Activated CD4-positive, alpha-beta T cell treated with anti-CD3 and anti-CD28 coated beads for 36 hours (primary cell): ENCODE data around the gene PALLD. TPM values are rescaled to one million over a fixed set of nuclear protein-coding genes. Genes with fewer than 3 reads are reported as not detected.
"Not testable (repeated sequence)": the region's sequence is repeated elsewhere in the genome, so short reads cannot be mapped to it uniquely, and the experiment has no call there.

Experiments used
- ATAC-seq: fragments of 200-7000 bp; cut with Tn5 transposase; one replicate; pipeline ENCODE4 v1.10.0; 2021; ENCODE audit warnings: mild to moderate bottlenecking, moderate library complexity
- CTCF ChIA-PET: fragments of 350-600 bp; sonication (Branson Sonifier 250); formaldehyde crosslinking; loops from one replicate; lab custom pipeline; 2021; ENCODE audit warnings: antibody characterized with exemption; lab: Charles Lee
- POLR2A ChIA-PET: fragments of 350-600 bp; sonication (Branson Sonifier 250); formaldehyde crosslinking; loops from one replicate; lab custom pipeline; 2021; ENCODE audit warnings: antibody characterized with exemption, inconsistent platforms; lab: Charles Lee
- DNase-seq: peaks from one replicate; pipeline ENCODE4 v3.0.0-alpha.2; 2020
- H3K27ac Mint-ChIP-seq: one replicate; pipeline ENCODE4 v1.8.0; 2021; ENCODE audit warnings: mixed read lengths
- H3K27me3 Mint-ChIP-seq: one replicate; pipeline ENCODE4 v1.8.0; 2021; ENCODE audit warnings: mixed read lengths
- H3K36me3 Mint-ChIP-seq: one replicate; pipeline ENCODE4 v1.8.0; 2021; ENCODE audit warnings: low read depth, mixed read lengths
- H3K4me1 Mint-ChIP-seq: one replicate; pipeline ENCODE4 v1.8.0; 2021; ENCODE audit warnings: mixed read lengths
- H3K4me3 Mint-ChIP-seq: one replicate; pipeline ENCODE4 v1.8.0; 2021; ENCODE audit warnings: mild to moderate bottlenecking, moderate library complexity, mixed read lengths
- H3K9me3 Mint-ChIP-seq: one replicate; pipeline ENCODE4 v1.8.0; 2021; ENCODE audit warnings: low read depth, mixed read lengths
- intact Hi-C, 2 experiments: fragments of 100-400 bp; cut with DNase I in 1 of 2; cut with micrococcal nuclease in 1 of 2; formaldehyde crosslinking; loops; one replicate each; pipeline versions ENCODE4 v1.14.2 to v1.15.1; 2022 to 2024; cut with DNase I, micrococcal nuclease
- total RNA-seq, 2 experiments: library from RNA; stranded (reverse); gene quantifications; one replicate each; pipeline ENCODE4 v1.2.3, GENCODE V29; 2021

The PALLD gene
- total RNA-seq, 2 experiments from 2014 or later = 9.5 to 11.0 TPM

GRCh38 chr4:168716406-168717129 lies 219.7 kb downstream of the PALLD start:
- Mint-ChIP-seq H3K4me3 (no peak overlapping the region), H3K9me3 (no peaks in the 10 kb centered on the region), H3K27me3 (peaks cover 2% of the 10 kb centered on the region), H3K27ac (no peak overlapping the region), H3K36me3 (no peaks in the 10 kb centered on the region), H3K4me1 (peaks cover 8% of the 10 kb centered on the region)
- intact Hi-C loops = no loop called here
- ChIA-PET CTCF (no interaction called here), POLR2A (interaction anchor here (0.6 kb wide), 1 partner anchor 50 kb away, joined by 4 read pairs; no protein-coding TSS in a partner anchor)
- DNase-seq = no peak
- ATAC-seq = no peak

DNA sequence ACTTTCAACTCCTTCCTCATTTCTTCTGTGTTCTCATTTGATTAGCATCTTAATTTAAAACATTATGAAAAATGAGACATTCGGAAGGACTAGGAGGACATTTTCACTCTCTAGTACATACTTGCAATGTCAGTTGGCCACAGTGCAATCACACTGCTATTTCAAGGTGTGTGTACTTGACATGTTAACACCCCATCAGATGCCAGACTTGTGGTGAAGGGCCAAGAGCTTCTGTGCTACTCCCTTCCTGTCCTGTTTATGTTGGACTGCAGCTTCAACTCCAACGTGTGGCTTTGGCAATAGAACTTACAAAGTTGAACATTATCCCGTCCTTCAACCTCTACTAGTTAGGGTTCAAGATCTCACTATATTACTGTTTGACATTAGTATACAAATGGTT lies 221.0 kb downstream of the PALLD start:
- POLR2A ChIA-PET = no interaction called here
- no peak overlapping the region for H3K27ac Mint-ChIP-seq
- H3K36me3 Mint-ChIP-seq = no peaks in the 10 kb centered on the region
- intact Hi-C loops = no loop called here
- ATAC-seq (no peak), DNase-seq (no peak)
- no peak overlapping the region for H3K4me3 Mint-ChIP-seq
- peaks cover 4% of the 10 kb centered on the region for H3K27me3 Mint-ChIP-seq
- CTCF ChIA-PET = no interaction called here
- no peaks in the 10 kb centered on the region for H3K9me3 Mint-ChIP-seq
- peaks cover 7% of the 10 kb centered on the region for H3K4me1 Mint-ChIP-seq

GRCh38 chr4:168719725-168720124 lies 222.9 kb downstream of the PALLD start:
- DNase-seq = no peak
- H3K4me1 Mint-ChIP-seq = peaks cover 19% of the 10 kb centered on the region
- no peak for ATAC-seq
- H3K36me3 Mint-ChIP-seq = no peaks in the 10 kb centered on the region
- no peaks in the 10 kb centered on the region for H3K9me3 Mint-ChIP-seq
- H3K27ac Mint-ChIP-seq = no peak overlapping the region
- ChIA-PET POLR2A (no interaction called here), CTCF (interaction anchor here (1.3 kb wide), 1 partner anchor 212 kb away, joined by 3 read pairs; no protein-coding TSS in a partner anchor)
- H3K4me3 Mint-ChIP-seq = no peak overlapping the region
- H3K27me3 Mint-ChIP-seq = peaks cover 6% of the 10 kb centered on the region
- intact Hi-C loops = loop anchor here in 1 of 2 experiments (5.0 kb wide), 1 partner anchor 143 kb away; no protein-coding TSS in a partner anchor

GRCh38 chr4:168720396-168720900 lies 223.6 kb downstream of the PALLD start:
- POLR2A ChIA-PET = no interaction called here
- no peak for DNase-seq
- H3K4me1 Mint-ChIP-seq = peaks cover 25% of the 10 kb centered on the region
- no peaks in the 10 kb centered on the region for H3K9me3 Mint-ChIP-seq
- no peaks in the 10 kb centered on the region for H3K36me3 Mint-ChIP-seq
- CTCF ChIA-PET = interaction anchor here (1.3 to 1.7 kb wide), 3 partner anchors 10 to 213 kb away, joined by 3 to 4 read pairs (median 3); no protein-coding TSS in a partner anchor
- H3K4me3 Mint-ChIP-seq = no peak overlapping the region
- no peak for ATAC-seq
- peaks cover 6% of the 10 kb centered on the region for H3K27me3 Mint-ChIP-seq
- intact Hi-C loops = loop anchor here in 1 of 2 experiments (5.0 kb wide), 1 partner anchor 142 kb away; no protein-coding TSS in a partner anchor
- no peak overlapping the region for H3K27ac Mint-ChIP-seq

GRCh38 chr4:168722391-168722790 lies 225.5 kb downstream of the PALLD start:
- H3K27ac Mint-ChIP-seq = no peak overlapping the region
- no peak for ATAC-seq

GRCh38 chr4:168723020-168723419 lies 226.2 kb downstream of the PALLD start:
- Mint-ChIP-seq H3K27ac (peak overlapping the region; percentile 27), H3K4me1 (peaks cover 25% of the 10 kb centered on the region), H3K9me3 (peaks cover 4% of the 10 kb centered on the region), H3K4me3 (no peak overlapping the region), H3K27me3 (peaks cover 8% of the 10 kb centered on the region), H3K36me3 (no peaks in the 10 kb centered on the region)
- ATAC-seq (peak; percentile 24), DNase-seq (no peak)
- intact Hi-C loops = loop anchor here in 1 of 2 experiments (5.0 kb wide), 1 partner anchor 139 kb away; no protein-coding TSS in a partner anchor
- ChIA-PET CTCF (no interaction called here), POLR2A (no interaction called here)

More at GRCh38 chr4:168722391-168722790, 225.5 kb downstream of the PALLD start:
- Mint-ChIP-seq H3K4me1 (peaks cover 25% of the 10 kb centered on the region), H3K9me3 (peaks cover 4% of the 10 kb centered on the region), H3K4me3 (no peak overlapping the region), H3K36me3 (no peaks in the 10 kb centered on the region), H3K27me3 (peaks cover 8% of the 10 kb centered on the region)
- DNase-seq = no peak
- POLR2A ChIA-PET = no interaction called here
- CTCF ChIA-PET = no interaction called here
- intact Hi-C loops = loop anchor here in 1 of 2 experiments (5.0 kb wide), 1 partner anchor 140 kb away; no protein-coding TSS in a partner anchor

DNA sequence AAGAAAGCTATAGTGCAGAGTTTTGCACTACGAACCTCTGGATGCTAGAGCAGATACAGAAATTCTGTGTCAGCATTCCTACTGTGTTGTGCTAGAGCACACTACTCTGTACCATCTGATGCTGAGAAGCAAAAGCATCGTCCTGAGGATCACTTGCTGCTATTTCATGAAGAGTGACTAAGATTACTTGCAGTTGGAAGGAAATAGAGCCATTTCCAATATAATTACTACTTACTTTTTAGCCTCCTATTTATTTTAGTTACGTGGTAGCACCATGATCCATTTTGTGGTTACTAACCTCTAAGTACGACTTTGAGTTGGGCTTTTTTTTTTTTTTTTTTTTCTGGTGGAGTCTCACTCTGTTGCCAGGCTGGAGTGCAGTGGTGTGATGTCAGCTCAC lies 226.7 kb downstream of the PALLD start:
- H3K27me3 Mint-ChIP-seq = peaks cover 10% of the 10 kb centered on the region
- POLR2A ChIA-PET = no interaction called here
- intact Hi-C loops = loop anchor here in 1 of 2 experiments (5.0 kb wide), 1 partner anchor 139 kb away; no protein-coding TSS in a partner anchor

GRCh38 chr4:168724243-168724642 lies 227.4 kb downstream of the PALLD start:
- Mint-ChIP-seq H3K9me3 (peaks cover 4% of the 10 kb centered on the region), H3K27me3 (peaks cover 10% of the 10 kb centered on the region), H3K36me3 (no peaks in the 10 kb centered on the region), H3K27ac (peak overlapping the region; percentile 20), H3K4me1 (peaks cover 25% of the 10 kb centered on the region), H3K4me3 (no peak overlapping the region)
- ATAC-seq (no peak), DNase-seq (no peak)
- POLR2A ChIA-PET = no interaction called here
- CTCF ChIA-PET = interaction anchor here (1.0 kb wide), 1 partner anchor 109 kb away, joined by 3 read pairs; no protein-coding TSS in a partner anchor
- intact Hi-C loops = loop anchor here in 1 of 2 experiments (5.0 kb wide), 1 partner anchor 138 kb away; no protein-coding TSS in a partner anchor

More for the DNA sequence above, 226.7 kb downstream of the PALLD start:
- Mint-ChIP-seq H3K4me3 (no peak overlapping the region), H3K36me3 (no peaks in the 10 kb centered on the region), H3K9me3 (peaks cover 4% of the 10 kb centered on the region), H3K27ac (no peak overlapping the region), H3K4me1 (peaks cover 25% of the 10 kb centered on the region)
- no peak for ATAC-seq
- CTCF ChIA-PET = no interaction called here
- no peak for DNase-seq

DNA sequence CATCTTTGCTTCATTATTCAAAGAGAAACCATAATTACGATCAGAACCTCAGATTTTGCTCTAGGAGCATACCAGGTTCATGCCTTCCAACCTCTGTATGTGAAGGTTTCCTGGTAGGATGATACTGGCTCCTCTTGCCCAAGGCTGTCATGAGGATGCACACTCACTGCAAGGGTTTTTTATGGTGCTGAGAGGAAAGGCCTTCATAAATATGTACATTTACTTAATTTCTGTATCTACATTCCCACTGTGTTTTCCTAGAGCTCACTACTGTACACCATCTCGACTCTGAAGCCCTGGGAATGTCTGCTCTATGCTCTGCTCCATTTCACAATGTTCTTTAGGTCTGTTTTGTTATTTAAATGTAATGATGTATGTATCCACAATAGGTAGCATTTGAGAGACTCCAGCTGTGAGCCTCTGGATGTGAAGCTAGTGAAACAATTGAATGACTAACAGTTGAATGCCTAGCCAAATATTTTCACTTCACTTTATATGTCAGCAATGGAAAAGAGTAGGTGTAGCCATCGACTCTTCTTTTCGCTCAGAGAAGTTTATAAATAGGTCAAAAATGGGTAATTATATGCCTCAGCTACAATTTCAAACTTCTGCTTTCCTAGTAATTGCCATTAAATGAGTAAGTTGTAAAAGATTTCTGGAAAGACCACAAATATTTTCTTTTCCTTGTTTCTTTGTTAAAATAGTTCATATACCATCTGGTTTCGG lies 228.0 kb downstream of the PALLD start:
- peaks cover 25% of the 10 kb centered on the region for H3K4me1 Mint-ChIP-seq
- no peaks in the 10 kb centered on the region for H3K36me3 Mint-ChIP-seq
- intact Hi-C loops = loop anchor here (1.0 to 5.0 kb wide), 3 partner anchors 137 to 185 kb away; no protein-coding TSS in a partner anchor
- ATAC-seq (peak; percentile 74), DNase-seq (no peak)
- CTCF ChIA-PET = interaction anchor here (0.8 to 1.0 kb wide), 2 partner anchors 109 to 174 kb away, joined by 3 read pairs; no protein-coding TSS in a partner anchor
- H3K27ac Mint-ChIP-seq = no peak overlapping the region
- no peak overlapping the region for H3K4me3 Mint-ChIP-seq
- H3K9me3 Mint-ChIP-seq = peaks cover 4% of the 10 kb centered on the region
- POLR2A ChIA-PET = no interaction called here
- peaks cover 13% of the 10 kb centered on the region for H3K27me3 Mint-ChIP-seq

DNA sequence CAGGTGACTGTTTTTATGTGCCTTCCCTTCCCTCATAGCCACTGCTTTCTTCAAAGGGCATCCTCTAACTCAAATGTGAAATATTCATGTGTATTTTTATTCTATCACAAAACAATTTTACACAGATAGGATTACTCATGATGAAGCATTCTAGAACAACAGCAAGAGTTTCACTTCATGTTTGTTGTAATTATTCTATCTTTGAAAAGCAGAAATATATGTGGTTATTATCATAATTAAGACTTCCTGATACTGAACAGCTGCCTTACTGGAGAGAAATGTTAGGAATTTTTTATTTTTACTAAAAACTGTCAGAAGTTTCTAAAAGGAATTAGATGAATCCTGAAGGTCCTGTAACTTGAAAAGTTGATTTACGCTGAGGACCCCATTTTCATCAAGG lies 229.1 kb downstream of the PALLD start:
- peaks cover 4% of the 10 kb centered on the region for H3K9me3 Mint-ChIP-seq
- ATAC-seq (no peak), DNase-seq (no peak)
- ChIA-PET CTCF (no interaction called here), POLR2A (no interaction called here)
- no peaks in the 10 kb centered on the region for H3K36me3 Mint-ChIP-seq
- H3K4me1 Mint-ChIP-seq = peaks cover 25% of the 10 kb centered on the region
- H3K27ac Mint-ChIP-seq = no peak overlapping the region
- intact Hi-C loops = loop anchor here (1.0 kb wide), 2 partner anchors 142 to 186 kb away; no protein-coding TSS in a partner anchor
- H3K4me3 Mint-ChIP-seq = no peak overlapping the region
- peaks cover 20% of the 10 kb centered on the region for H3K27me3 Mint-ChIP-seq

DNA sequence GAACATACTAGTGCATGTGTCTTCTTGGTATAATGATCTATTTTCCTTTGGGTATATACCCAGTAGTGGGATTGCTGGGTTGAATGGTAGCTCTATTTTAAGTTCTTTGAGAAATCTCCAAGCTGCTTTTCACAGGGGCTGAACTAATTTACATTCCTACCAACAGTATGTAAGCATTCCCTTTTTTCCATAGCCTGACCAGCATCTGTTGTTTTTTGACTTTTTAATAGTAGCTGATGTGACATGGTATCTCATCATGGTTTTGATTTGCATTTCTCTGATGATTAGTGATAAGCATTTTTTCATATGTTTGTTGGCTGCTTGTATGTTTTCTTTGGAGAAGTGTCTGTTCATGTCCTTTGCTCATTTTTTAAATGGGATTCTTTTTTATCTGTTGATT lies 230.3 kb downstream of the PALLD start:
- Mint-ChIP-seq H3K27me3 (peaks cover 22% of the 10 kb centered on the region), H3K4me1 (peaks cover 24% of the 10 kb centered on the region)
- H3K4me3 Mint-ChIP-seq, H3K9me3 Mint-ChIP-seq, intact Hi-C loops, POLR2A ChIA-PET, H3K27ac Mint-ChIP-seq, H3K36me3 Mint-ChIP-seq, DNase-seq, ATAC-seq: not testable (repeated sequence)
- CTCF ChIA-PET = interaction anchor here (0.6 to 1.0 kb wide), 2 partner anchors 16 to 190 kb away, joined by 3 to 4 read pairs; no protein-coding TSS in a partner anchor
